Tibial nerve (tissue), 4 donors: ENCODE measurements around the gene DMRTA2.

Source experiments
- CTCF ChIP-seq, 5 experiments: fragments of 200-600 bp in 3 of 5; fragments of 450-650 bp in 2 of 5; sonication (generic) in 3 of 5; IDR thresholded peaks; one replicate each; pipeline ENCODE4 v1.5.1; 2016 to 2019; ENCODE audit warnings: antibody characterized with exemption in 5 of 5, mild to moderate bottlenecking in 3 of 5, moderate library complexity in 2 of 5
- EP300 ChIP-seq, 2 donors: sonication (generic); formaldehyde crosslinking; IDR thresholded peaks; one replicate each; pipeline ENCODE4 v1.6.1; 2017; ENCODE audit warnings: antibody characterized with exemption in 2 of 2, mild to moderate bottlenecking in 1 of 2
- POLR2A ChIP-seq, 2 donors: fragments of 450-650 bp; IDR thresholded peaks; one replicate each; pipeline ENCODE4 v1.6.1; 2017; ENCODE audit warnings: antibody characterized with exemption in 2 of 2, mild to moderate bottlenecking in 2 of 2, moderate library complexity in 2 of 2

DNA sequence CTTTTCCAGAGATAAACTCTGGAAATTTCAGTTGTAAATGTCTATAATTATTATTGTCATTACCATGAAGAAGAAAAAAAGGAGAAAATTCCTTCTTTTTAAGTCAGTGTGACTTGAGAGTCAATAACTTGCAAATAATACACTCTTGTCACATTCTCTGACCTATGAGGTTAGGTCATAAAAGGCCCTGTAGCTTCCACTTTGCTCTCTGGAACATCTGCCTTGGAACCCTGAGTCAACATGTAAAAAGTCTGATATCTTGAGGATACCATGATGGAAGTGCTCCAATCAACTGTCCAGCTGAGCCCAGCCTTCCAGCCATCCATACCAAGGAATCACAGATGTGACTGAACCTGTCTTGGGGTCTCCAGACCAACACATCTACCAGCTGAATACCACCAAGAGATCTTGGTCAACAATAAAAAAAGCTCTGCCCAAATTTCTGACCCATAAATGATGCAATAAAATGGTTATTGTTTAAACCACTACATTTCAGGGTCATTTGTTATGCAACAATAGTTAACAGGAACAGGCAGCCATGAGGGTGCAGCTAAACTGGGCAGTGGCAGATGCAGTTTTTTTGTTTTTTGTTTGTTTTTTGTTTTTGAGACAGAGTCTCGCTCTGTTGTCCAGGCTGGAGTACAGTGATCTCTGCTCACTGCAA lies 10.3 kb downstream of the DMRTA2 start:
- TF ChIP-seq POLR2A (IDR thresholded peaks at IDR 0.05) (no peak), CTCF (IDR thresholded peaks at IDR 0.05) (no peak), EP300 (IDR thresholded peaks at IDR 0.05) (no peak)
